Mucosa of descending colon (tissue), 3 donors: ENCODE results near the gene RBPJL. TPM values are rescaled to one million over a fixed set of nuclear protein-coding genes. Genes with fewer than 3 reads are reported as not detected.

Experiments
- ATAC-seq: fragments of 200-7000 bp; cut with Tn5 transposase; one replicate; pipeline ENCODE4 v1.9.1; 2020; ENCODE audit warnings: mild to moderate bottlenecking, moderate library complexity
- DNase-seq, 3 donors: peaks; one replicate each; pipeline ENCODE4 v3.0.0-alpha.2; 2020
- H3K36me3 ChIP-seq: fragments of 200-600 bp; one replicate; pipeline ENCODE4 v1.8.0; 2021; ENCODE audit warnings: low read depth, mild to moderate bottlenecking
- H3K4me1 ChIP-seq: fragments of 200-600 bp; one replicate; pipeline ENCODE4 v1.8.0; 2021; ENCODE audit warnings: low read depth, mild to moderate bottlenecking
- H3K4me3 ChIP-seq: fragments of 200-600 bp; one replicate; pipeline ENCODE4 v1.8.0; 2021; ENCODE audit warnings: mild to moderate bottlenecking
- H3K9me3 ChIP-seq: fragments of 200-600 bp; one replicate; pipeline ENCODE4 v1.8.0; 2021; ENCODE audit warnings: mild to moderate bottlenecking
- CTCF ChIP-seq: fragments of 200-600 bp; IDR thresholded peaks from one replicate; pipeline ENCODE4 v1.8.0; 2022; ENCODE audit warnings: antibody characterized with exemption, mild to moderate bottlenecking
- intact Hi-C, 2 donors: fragments of 100-400 bp; cut with DNase I in 1 of 2; cut with micrococcal nuclease in 1 of 2; formaldehyde crosslinking; loops; one replicate each; pipeline versions ENCODE4 v1.11.0 to v1.11.1; 2022; cut with DNase I, micrococcal nuclease
- total RNA-seq, 3 donors: library from RNA; stranded (reverse); fragmentation: NEBNext Ultra II Directional in 2 of 3; extraction: Animal tissue kit (Norgen Biotek cat#: 25700) in 2 of 3; gene quantifications; one replicate each; pipeline versions ENCODE4 v1.2.1 to v1.2.4, GENCODE V29; 2021 to 2023
- donor health status: DM: no; HTN: no; CAD: no; lungs with moderate emphysema.
- donor health status: DM: no; HTN: no; CAD: no.
- donor health status: DM: no; HTN: yes; CAD: no.

The RBPJL gene
- total RNA-seq, 3 donors from 2014 or later, result not detected

- H3K36me3 ChIP-seq, result no peaks in the 10 kb centered on the region
- intact Hi-C loops, result no loop called here
- peaks cover 4% of the 10 kb centered on the region for H3K4me1 ChIP-seq
- H3K9me3 ChIP-seq, result no peaks in the 10 kb centered on the region
- TF ChIP-seq CTCF, result peak; percentile 98
- no peak overlapping the region for H3K4me3 ChIP-seq
- ATAC-seq (peak; percentile 95), DNase-seq (peak; percentile 85 to 92 (median 90))
Observed at GRCh38 chr20:45293041-45294002, 13.3 kb upstream of the RBPJL start.

GRCh38 chr20:45294003-45294368, 12.7 kb upstream of the RBPJL start:
- TF ChIP-seq CTCF, result no peak
- intact Hi-C loops, result no loop called here
- no peaks in the 10 kb centered on the region for H3K36me3 ChIP-seq
- ATAC-seq, result no peak
- H3K4me1 ChIP-seq, result peaks cover 4% of the 10 kb centered on the region
- no peak overlapping the region for H3K4me3 ChIP-seq
- DNase-seq, result no peak
- no peaks in the 10 kb centered on the region for H3K9me3 ChIP-seq

GRCh38 chr20:45294659-45295058, 12.0 kb upstream of the RBPJL start:
- DNase-seq (no peak), ATAC-seq (no peak)
- intact Hi-C loops, result no loop called here
- Histone ChIP-seq H3K9me3 (no peaks in the 10 kb centered on the region), H3K4me3 (no peak overlapping the region), H3K36me3 (no peaks in the 10 kb centered on the region), H3K4me1 (peaks cover 4% of the 10 kb centered on the region)
- no peak for TF ChIP-seq CTCF

GRCh38 chr20:45297786-45298497, 8.7 kb upstream of the RBPJL start:
- peaks cover 4% of the 10 kb centered on the region for H3K4me1 ChIP-seq
- H3K4me3 ChIP-seq, result no peak overlapping the region
- no peak for ATAC-seq
- intact Hi-C loops, result no loop called here
- TF ChIP-seq CTCF, result no peak
- no peaks in the 10 kb centered on the region for H3K9me3 ChIP-seq
- no peaks in the 10 kb centered on the region for H3K36me3 ChIP-seq
- no peak for DNase-seq

GRCh38 chr20:45299786-45300185, 6.9 kb upstream of the RBPJL start:
- no peak for TF ChIP-seq CTCF
- no peaks in the 10 kb centered on the region for H3K36me3 ChIP-seq
- DNase-seq, result no peak
- H3K9me3 ChIP-seq, result no peaks in the 10 kb centered on the region
- H3K4me3 ChIP-seq, result no peak overlapping the region
- ATAC-seq, result no peak
- intact Hi-C loops, result no loop called here
- no peaks in the 10 kb centered on the region for H3K4me1 ChIP-seq
